Endometrial microvascular endothelial cells (primary cell): ENCODE results near the gene STN1. TPM values are rescaled to one million over a fixed set of nuclear protein-coding genes. Genes with fewer than 3 reads are reported as not detected.

Experiments
- in situ Hi-C: cut with HindIII; loops from 2 replicates; pipeline ENCODE4 v1.10.0; 2017; ENCODE audit warnings: low sequenced_read_pairs, low pct_unique_long_range_greater_than_20kb; ENCODE audit errors: inconsistent ontology term
- total RNA-seq: library from RNA; depleted of rRNA; stranded (reverse); fragments of >200 nt; gene quantifications from one replicate; pipeline ENCODE4 v1.2.3, GENCODE V29; 2015; ENCODE audit errors: inconsistent ontology term

The STN1 gene
- total RNA-seq, 1 donor from 2014 or later = 40.7 TPM

DNA sequence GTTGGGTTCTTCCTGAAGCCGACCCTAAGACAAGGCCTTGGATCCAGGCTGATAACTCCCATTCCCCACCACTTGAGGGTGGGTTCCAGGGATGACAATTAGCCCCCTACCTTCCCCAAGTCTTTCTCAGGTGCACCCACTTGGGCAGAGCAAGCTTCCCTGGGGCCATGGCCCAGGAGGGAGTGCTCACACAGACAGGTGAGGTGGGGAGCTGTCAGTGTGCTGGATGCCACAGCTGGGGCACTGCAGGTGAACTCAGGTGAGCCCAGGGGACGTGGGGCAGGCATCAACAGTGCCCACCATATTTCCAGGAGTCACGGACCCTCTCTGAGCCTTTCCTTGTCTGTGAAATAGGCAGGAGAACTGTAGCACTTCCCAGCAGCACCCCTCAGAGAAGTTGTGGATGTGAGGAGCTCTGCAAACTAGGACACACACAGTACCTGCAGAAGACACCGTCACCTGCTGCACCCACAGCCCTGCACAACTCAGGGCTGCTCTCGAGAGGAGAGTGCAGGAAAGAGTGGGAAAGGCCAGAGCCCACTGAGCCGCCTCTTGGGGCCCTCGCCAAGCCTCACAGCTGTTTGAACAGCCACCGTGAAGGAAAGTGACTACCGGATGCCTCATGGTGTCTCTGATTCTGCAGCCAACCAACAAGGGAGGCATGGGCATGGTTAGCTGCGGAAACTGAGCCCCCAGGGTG is 80.5 kb downstream of the STN1 start:
- in situ Hi-C loops = no loop called here

GRCh38 chr10:103836861-103837260 is 81.1 kb downstream of the STN1 start:
- in situ Hi-C loops = no loop called here

DNA sequence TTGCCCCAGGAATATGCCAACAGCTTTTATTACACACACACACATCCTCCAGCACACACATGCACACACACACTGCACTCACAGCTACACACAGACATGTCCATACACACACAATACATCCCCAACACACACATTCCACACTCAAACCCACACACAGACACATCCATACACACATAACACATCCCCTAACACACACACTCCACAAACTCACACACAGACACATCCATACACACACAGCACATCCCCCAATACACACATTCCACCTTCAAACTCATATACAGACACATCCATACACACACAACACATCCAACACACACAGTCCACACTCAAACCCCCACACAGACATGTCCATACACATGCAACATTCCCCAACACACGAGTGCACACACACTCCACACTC is 81.7 kb downstream of the STN1 start:
- in situ Hi-C loops = no loop called here

DNA sequence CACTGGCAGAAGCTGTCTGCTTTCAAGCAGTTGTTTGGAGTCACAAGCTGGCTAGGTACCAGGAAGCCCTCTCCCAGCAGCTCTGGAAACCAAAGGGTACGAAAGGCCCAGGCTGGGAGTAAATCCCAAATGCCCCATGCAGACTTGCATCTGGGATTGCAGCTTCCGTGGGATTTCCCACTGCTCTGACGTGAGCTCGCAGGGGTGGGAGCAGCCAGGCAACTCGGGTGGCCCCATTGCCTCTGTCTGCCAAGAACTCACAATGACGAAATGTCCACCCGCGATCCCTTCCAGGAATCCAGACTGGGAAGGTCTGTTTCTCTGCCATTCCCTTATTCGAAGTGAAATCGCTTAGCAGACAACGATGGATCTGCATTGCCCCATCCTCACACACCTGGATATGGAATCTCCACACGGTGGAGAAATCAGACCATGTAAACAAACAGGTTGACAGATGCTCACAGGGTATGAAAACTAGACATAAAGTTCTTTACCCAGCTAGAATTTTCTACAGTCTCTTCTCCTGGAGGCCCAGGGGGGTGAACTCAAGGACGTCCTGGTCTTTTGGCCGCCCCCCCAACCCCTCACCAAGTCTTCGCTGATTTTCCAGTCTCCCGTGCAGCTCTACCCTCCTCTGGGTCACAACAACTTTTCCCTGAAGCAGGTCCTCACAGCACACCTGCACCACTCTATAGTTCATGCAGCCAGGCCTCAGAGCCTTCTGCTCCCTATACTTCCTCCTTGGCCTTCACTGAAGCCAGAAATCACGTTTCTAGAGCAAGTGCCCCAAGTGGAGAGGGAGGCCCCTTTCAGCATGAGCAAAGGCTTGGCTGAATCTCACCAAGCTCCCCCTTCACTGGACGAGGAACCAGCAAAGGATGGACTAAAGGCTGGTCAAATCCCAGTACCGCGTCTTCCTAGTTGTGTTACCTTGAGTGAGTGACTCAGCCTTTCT is 82.6 kb downstream of the STN1 start:
- in situ Hi-C loops = no loop called here

DNA sequence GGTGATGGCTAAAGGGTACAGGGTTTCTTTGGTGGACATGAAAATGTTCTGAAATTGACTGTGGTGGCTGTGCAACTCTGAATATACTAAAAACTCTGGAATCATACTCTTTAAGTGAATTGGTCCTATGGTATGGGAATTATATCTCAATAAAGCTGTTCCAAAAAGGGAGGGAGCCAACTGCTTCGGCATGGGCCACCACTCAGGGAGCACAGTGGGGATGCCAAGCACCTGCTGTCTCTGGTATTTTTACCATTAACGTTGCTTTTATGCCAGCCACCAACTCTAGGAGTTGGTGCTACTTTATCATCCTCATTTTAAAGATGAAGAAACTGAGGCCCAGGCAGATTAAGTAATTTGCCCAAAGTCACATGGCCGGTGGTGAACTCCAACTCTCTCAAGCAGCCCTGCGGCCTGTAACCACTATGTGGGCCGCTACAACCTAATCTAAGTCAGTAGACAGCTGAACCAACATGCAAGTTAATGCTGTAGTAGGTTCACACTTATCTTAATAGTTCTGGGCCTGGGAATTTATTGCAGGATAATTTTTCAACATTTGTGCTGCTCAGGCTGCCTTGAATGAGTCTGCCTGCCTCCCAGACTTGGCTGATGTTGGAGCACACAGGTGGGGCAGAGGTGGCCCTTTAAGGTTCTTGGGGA is 83.4 kb downstream of the STN1 start:
- in situ Hi-C loops = no loop called here

- in situ Hi-C loops = no loop called here
Observed at GRCh38 chr10:103833731-103834365, 84.1 kb downstream of the STN1 start.

DNA sequence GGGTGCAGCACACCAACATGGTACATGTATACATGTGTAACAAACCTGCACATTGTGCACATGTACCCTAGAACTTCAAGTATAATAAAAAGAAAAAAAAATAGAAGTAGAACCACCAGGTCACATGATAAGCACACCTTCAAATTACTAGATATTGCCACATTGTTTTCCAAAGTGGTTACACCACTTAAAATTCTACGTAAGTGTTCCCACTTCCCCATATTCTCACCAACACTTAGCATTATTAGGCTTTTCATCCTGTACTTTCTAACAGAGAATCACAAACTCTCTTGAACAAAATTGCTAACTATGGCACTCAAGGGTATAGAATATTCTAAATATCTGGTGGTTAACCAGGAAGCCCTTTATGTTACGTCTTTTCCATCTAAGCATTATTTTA is 85.2 kb downstream of the STN1 start:
- in situ Hi-C loops = no loop called here

Other genes starting within 250 kb of the STN1 start
- 7.6 TPM for gene SH3PXD2A, start 62.6 kb downstream of the STN1 start, total RNA-seq
- gene SLK, start 49.0 kb upstream of the STN1 start, total RNA-seq = 47.3 TPM
- gene COL17A1, start 167.7 kb upstream of the STN1 start, total RNA-seq = 5.7 TPM
- 11.5 TPM for gene SFR1, start 204.0 kb upstream of the STN1 start, total RNA-seq